OCI-M2 (cell line): Measurements from ENCODE around the gene CDK15.
"Not testable (repeated sequence)": the region's sequence is repeated elsewhere in the genome, so short reads cannot be mapped to it uniquely, and the experiment has no call there.

ENCODE experiments used
- DNase-seq: peaks from one replicate; lab custom pipeline; 2025; ENCODE audit not compliant: unreplicated experiment; lab: John Stamatoyannopoulos, UW

CDK15 gene

DNA sequence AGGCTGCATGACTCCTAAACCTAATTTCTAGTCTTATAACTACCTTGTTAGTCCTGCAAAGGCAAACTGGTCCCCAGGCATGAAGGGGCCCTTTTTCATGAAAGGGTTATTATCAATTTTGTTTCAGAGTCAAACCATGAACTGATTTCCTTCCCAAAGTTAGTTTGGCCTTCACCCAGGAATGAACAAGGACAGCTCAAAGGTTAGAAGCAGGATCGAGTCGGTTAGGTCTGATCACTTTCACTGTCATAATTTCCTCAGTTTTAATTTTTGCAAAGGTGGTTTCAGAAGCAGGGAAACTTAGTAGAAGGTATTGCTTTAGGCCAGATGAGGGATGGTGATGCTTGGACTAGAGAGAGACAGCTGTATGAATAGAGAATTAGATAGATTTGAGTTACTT is 16.9 kb upstream of the CDK15 start:
- DNase-seq: no peak

DNA sequence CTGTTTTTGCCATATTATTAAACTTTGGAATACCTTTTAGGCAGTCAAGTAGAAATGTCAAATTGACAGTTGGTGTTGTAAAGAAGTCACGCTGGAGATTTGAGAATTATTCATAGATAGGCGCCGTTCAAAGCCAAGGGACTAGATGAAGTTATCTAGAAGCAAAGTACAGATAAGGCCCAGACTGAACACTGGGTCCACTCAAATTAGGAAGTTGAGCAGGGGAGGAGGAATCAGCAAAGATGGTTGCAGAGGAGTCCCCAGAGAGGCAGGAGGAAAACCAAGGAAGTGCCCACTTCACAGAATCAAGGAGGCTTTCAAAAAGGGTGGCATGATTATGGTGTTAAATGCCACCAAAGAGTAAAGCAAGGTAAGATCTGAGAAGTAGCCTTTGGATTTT is 16.0 kb upstream of the CDK15 start:
- no peak for DNase-seq

DNA sequence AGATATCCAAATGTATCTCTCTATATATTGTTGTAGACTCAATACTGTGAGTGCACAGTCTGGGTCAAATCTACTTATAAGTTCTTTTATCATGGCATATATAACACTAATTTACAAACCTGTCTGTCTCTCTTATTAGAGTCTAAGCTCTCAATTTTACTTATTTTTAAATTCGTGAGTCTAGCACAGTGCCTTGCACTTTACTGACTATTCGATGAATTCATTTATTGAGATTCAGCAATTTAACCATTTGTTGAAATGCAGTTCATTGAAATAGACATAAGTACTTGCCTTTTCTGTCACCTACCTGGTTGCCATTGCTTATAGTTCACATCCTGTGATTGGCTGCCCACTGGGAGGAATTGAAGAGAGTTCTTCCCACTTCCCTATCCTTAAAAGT is 15.3 kb upstream of the CDK15 start:
- DNase-seq: no peak

DNA sequence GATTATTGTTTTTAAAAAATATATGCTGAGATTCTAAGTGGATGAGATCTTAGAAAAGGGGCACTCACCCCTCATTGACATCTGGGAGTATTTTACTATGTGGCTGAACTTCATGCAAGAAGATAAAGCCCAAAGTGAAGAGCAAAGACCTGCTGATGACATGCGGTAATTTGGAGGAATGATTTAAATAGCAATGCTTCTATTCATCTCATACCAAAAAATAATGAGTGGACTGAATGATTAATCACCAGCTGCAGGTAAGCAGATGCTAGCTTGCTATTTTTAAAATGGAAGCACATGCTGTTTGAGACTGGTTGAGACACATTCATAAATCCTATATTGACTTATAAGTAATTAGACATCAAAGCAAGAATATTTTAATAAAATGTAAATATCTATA is 12.7 kb upstream of the CDK15 start:
- no peak for DNase-seq

DNA sequence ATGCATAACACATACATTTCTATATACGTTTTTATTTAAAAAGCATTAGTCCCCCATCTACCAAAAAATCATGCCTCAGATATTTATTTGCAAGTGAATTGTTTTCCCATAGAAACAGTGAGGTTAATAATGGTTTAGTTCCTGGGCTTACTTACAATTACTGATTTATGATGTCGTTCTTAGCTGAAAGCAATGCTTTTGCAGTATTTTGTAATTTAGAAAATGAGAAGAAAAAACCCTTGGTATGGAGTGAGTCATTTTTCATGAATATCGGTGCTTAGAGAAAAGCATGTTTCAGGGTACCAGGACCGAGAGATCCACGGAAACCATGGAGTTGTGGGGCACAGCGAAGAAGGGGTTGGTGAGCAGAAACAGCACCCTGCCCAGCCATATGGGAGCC is 12.0 kb upstream of the CDK15 start:
- DNase-seq: no peak

DNA sequence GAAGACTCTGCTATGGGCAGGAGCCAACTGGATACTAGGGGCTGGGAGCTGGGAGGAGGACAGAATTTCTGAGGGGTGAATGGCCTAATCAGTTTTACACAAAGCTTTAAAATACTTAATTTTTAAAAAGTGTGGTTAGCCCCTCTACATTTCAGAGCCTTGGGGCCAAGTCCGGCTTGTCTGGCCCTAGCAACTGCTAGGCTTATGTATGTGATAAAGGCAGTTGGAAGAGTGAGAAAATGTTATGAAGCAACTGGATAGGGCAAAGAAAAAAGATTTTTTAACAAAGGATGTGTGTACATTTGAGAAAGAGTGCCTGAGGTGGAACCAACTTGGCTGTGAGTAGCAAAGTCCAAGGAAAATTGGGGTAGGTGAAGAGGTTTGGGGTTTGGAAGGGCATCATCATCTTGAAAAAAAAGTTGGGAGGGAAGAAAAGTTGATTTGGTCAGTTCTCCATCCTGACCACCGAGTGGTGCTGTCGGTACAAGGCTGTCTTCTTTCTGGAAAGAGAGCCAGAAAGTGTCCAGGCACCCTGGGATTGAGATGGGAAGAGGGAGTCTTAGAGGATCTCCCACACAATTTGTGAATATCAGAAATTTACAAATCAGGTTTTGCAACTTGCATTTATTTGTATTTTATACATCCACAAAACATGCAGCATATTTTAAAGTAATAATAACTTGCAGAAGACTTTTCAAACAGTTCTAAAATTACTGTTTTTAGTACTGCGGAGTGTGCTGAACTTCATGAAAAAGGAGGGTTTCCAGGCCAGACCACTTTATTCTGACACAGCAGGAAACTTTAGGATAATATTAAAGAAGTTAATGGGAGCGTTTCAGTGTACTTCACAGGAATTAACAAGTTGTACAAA is 10.5 kb upstream of the CDK15 start:
- no peak for DNase-seq

DNA sequence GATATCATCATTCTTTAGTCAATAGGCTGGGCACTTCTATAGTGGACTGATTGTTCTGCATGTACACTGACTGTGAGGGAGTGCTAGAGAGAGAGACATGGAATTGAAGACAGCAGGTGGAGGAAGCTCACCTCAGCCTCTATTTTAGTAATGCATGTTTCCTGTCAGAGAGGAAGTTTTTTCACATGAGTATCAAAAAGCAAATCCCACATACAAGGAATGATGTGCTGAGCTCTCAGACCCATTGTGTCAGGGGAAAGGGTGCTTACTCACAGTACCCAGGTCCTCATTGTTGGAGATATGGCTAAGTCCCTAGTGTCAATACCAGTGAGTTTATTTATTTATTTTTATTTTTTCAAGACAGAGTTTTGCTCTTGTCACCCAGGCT is 9.9 kb upstream of the CDK15 start:
- no peak for DNase-seq

DNA sequence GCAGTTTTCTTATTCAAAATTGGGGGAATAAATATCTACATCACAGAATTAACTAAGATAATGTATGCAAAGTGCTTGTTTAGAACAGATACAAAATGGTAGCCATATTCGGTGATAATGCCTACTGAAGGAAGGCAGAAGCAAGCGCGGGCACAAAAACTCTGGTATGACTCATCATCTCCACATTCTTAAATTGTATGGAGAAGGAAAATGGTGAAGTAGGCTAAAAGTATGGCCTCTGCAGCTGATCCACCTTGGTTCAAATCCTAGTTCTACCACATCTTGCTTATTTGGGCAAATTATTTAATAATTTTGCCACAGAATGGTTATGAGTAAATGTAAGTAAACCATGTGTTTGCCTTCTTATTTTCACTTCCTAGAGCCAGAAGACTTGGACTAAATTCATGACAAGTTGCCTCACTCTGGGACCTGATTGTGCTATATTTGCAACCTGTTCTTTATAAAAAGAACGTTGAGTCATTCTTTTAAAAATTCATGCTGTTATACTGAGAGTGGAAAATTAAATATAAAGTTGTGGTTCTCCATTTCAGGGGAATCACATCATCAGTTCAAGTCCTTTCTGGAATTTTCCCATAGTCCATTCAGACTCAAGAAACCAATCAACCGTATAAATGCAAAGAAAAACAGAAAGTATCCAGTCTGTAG is 9.0 kb upstream of the CDK15 start:
- DNase-seq: no peak

DNA sequence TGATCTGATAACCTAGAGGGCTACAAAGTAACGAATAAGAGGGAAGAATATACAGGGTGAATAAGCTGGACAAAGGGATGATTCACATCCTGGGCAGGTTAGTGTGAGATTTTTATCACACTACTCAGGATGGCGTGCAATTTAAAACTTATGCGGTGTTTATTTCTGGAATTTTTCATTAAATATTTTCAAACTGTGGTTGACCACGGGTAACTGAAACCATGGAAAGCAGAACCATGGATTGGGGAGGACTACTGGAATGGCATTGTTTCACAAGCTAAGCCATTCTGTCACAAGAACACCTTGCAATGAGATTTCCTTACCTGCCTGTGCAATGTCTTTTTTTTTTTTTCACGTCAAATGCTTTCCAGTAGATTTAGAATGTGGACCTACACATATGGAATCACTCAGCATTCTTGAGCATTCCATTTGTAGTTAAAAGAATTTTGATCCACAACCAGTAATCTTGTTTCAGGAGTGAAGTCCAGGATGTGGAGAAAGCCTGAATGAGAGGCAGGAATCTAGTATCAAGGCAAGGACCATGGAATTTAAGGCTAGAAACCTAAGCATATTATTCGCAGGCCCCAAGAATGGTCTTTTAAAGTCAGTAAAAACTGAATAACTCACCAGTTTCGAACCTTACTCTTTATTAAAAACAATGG is 8.0 kb upstream of the CDK15 start:
- no peak for DNase-seq

DNA sequence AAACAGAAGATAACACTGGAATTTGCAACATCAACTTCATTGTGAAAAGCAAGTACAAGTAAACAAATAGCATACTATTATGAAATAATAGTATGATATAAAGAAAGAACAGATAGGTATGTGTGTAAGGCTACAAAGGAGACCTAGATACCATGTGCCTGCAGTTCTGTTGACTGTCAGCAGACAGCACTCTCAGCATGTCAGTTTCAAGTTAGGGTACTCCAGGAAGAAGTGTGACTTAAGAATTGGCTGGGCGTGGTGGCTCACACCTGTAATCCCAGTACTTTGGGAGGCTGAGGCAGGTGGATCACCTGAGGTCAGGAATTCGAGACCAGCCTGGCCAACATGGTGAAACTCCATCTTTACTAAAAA is 7.4 kb upstream of the CDK15 start:
- not testable (repeated sequence) for DNase-seq

DNA sequence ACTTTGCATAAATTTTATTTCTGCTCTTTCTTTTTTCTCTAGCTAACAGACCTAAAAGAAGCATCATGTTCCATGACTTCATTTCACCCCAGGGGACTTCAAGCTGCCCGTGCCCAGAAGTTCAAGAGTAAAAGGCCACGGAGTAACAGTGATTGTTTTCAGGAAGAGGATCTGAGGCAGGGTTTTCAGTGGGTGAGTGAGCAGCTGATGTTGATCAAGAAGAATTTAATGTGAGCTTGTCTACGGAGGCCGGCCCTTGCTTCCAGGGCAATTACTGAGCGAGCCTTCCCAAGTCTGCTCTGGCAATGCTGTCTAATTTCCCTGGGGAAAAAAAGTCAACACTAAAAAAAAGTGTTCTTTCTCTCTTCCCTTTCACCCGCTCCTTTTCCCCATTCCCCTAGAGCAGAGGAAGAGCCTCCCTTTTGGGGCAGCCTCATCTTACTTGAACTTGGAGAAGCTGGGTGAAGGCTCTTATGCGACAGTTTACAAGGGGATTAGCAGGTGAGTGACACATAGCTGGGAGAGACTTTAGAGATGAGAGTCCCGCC is 1.2 kb downstream of the CDK15 start:
- no peak for DNase-seq

DNA sequence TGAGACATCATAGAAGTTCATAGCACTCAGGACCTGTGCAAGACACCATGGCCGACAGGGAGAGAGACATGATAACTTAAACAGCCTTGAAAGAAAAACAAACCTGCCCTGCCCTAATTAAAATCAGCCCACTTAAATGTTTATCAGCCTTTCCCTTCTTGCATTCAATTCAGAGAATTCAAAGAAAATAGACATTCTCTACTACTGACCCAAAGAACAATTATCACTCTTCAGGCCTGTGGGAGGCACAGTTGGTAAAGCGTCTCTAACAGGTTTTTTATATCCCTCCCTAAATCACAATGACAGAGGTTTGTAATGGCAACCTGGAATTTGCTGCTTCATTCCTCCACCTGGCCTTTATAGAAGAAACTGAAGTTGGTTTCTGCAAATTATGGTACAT is 1.7 kb downstream of the CDK15 start:
- DNase-seq: no peak

DNA sequence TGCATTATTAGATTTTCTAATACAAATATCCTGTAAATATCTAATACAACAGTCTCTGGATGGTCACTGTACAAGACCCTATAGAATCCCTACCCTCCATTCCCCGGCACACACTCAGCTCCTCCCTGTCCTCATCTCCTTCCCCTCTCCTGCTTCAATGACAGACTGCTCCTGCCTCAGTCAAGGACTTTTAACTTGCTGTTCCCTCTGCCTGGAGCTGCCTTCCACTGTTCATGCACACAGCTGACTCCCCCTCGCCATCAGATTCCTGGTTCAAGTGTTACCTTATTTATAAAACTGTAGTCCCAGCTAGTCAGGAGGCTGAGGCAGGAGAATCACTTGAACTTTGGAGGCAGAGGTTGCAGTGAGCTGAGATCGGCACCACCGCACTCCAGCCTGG is 3.3 kb downstream of the CDK15 start:
- DNase-seq: no peak

DNA sequence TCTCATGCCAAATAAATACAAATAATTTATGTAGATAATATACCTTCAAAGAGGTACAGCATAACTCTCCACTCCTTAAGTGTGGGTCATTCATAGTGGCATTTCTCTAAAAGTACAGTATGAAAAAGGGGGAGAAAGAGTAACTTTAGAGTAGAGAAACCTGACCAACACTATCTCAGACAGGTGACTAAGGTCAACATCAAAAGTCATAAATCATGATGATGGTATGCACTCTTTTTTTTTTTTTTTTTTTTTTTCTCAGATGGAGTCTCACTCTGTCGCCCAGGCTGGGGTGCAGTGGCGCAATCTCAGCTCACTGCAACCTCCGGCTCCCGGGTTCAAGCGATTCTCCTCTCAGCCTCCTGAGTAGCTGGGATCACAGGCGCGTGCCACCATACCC is 4.3 kb downstream of the CDK15 start:
- DNase-seq: not testable (repeated sequence)

DNA sequence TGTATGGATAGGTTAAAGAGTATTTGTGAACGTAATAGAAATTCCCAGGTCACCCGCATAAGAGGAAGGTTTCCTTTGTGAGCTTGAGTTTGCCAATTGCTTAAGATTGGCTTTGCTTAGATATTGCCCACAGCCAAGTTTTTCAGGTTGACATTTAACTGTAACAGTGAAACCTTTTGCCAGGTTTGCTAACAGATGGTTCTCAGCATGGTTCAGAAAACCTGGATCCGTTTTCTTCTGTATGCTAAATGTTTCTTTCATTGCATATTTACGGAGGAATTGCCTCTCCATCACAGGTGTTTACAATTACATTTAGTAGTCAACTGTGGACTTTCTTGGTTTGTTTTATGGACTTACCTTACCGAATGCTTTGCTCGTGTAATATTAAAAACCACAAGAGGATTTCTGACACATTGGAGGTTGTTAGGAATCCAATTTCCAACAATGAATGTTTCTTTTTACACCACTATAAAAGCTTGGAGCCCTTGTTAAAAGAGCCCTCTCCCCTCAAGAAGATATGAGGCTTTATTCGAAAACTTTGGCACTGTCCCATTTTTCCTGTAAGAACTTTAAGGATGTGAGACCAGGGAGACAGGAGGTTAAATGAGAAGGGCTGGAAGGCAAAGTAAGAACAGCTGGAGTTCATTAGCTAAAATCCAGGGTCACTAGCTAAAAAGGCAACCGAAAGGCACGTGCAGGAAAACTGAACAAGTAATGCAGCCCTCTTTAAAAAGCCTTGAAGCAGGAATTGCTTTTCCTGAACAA is 7.8 kb downstream of the CDK15 start:
- no peak for DNase-seq

DNA sequence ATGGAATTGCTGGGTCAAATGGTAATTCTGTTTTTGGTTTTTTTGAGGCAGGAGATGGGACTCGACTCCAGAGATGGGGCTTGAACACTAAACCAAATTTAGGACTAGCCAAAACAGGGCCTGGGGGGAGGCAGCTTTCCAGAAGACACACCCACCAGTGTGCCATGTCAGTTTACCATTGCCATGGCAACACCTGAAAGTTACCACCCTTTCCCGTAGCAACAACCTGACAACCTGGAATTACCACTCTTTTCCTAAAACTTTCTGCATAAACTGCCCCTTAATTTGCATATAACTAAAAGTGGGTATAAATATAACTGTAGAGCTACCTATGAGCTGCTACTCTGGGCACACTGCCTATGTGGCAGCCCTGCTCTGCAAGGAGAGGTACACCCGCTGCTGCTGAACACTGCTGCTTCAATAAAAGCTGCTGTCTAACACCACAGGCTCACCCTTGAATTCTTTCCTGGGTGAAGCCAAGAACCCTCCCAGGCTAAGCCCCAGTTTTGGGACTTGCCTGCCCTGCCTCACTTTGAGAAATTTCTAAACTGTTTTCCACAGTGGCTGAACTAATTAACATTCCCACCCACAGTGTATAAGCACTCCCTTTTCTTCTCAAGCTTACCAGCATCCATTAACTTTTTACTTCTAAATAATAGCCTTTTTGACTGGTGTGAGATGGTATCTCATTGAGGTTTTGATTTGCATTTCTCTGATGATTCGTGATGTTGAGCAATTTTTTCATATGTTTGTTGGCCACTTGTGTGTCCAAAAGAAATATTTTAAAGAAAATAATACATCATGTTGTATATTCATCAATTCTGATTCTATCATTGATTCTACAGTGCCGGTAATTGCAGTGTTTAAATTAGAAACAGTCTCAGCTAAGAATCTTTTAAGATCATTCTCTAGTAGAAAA is 10.6 kb downstream of the CDK15 start:
- no peak for DNase-seq

DNA sequence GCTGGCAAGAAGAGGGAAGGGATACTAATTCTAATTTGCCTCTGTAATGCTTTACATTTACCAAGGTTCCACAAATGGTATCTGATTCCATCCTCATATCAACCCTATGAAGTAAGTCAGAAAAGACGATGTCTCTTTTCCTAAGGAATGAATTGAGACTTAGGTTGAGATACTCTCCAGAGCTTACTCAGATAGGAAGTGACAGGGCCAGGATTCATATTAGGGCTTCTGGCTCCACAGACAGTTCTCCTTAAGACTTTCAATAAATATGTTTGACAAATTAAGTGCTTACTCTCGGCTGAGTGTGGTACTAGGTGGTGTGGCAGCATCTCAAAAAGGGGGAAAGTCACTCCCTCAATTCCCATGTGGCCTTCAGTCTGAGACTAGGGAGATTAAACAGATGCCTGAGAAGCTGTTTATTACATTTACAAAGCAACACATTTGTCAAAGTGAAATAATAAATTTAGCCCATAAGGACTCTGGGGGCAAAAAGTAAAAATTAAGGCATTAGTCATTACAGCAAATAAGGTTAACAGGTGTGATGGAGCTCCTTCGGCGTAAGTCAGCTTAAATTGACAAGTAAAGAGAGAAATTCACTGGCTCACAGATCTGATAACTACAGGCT is 14.2 kb downstream of the CDK15 start:
- no peak for DNase-seq

DNA sequence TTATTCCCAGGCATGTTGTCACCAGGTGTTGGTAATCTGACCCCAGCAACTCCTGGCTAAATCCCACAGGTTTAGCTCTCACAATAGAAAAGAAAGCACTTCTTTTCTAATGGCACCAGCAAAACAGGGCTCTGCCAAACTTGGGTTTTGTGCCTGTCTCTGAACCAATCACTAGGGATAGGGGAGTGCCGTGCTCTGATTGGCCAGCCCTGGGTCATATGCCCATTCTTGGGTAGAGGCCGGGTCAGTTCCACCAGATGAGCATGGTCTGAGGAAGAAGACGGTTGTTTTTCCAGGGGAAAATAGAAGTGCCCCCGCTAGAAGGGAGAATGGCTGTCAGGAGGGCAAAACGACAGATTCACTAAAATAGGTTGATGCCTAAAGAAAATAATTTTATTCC is 14.7 kb downstream of the CDK15 start:
- DNase-seq: no peak

DNA sequence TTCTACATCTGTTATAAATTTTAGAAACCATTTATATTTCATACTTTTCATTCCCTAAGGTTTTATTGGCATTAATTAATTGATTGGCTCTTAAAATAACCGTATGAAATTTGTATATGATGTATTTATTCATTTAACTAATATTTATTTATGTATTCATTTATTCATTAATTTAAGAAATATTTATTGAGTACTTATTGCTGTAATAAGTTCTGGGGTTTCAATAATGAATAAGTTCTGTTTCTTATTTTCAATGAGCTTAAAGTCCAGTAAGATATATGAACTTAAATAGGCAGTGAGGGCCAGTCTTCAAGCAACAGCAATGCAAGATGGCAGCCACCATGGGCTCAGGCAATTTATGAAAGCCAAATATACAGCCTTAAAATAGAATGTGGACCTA is 17.9 kb downstream of the CDK15 start:
- no peak for DNase-seq

DNA sequence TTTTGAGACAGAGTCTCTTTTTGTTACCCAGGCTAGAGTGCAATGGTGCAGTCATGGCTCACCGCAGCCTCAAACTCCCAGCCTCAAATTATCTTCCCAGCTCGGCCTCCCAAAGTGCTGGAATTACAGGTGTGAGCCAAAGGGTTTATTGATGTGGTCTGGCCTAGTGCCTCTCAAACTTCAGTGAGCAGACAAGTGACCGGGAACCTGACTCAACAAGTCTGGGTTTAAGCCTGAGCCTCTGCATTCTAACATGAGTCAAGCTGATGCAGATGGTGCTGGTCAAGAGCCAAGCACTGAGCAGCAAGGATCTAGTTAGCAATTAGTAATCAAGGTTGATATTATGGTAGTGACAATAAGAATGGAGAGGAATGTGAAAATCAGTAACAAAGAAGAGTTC is 21.3 kb downstream of the CDK15 start:
- no peak for DNase-seq
